Measurements from ENCODE around the gene GNRHR.

The GNRHR gene

GRCh38 chr4:67704843-67705242 lies 49.3 kb downstream of the GNRHR start:
- Histone ChIP-seq H3K36me3 (ENCODE audit: insufficient read depth, low read length) (no peaks in the 10 kb centered on the region), H3K27me3 (ENCODE audit: insufficient read depth, low read length) (no peaks in the 10 kb centered on the region), H2AFZ (ENCODE audit: low read depth, low read length) (no peak overlapping the region), H3K4me3 (ENCODE audit: low read length) (no peak overlapping the region), H3K9me3 (ENCODE audit: low read length) (no peaks in the 10 kb centered on the region), H3K4me1 (ENCODE audit: insufficient read depth, low read length) (peaks cover 9% of the 10 kb centered on the region)

DNA sequence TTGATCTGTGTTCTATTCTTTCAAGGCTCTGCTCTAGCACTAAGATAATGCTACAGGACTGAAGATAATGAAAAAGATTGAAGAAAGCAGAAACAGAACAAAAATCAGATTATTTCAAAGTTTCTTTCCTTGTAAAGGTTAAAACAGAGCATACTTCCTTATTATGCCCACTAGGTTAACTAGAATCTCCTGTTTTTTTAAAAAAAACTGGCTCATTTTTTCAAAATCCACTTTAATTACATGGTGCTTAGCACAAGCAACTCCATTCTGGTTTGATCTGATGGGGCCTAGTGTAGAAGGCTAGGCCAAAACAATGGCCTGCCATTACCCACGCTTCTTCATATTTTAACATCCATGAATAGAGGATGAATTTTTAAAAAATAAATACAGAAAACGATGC lies 52.0 kb downstream of the GNRHR start:
- peak overlapping the region; percentile 98 for H3K4me3 ChIP-seq (ENCODE audit: low read length)
- H3K36me3 ChIP-seq (ENCODE audit: insufficient read depth, low read length): no peaks in the 10 kb centered on the region
- H2AFZ ChIP-seq (ENCODE audit: low read depth, low read length): peak overlapping the region; percentile 94
- peaks cover 11% of the 10 kb centered on the region for H3K4me1 ChIP-seq (ENCODE audit: insufficient read depth, low read length)
- no peaks in the 10 kb centered on the region for H3K27me3 ChIP-seq (ENCODE audit: insufficient read depth, low read length)
- H3K9me3 ChIP-seq (ENCODE audit: low read length): no peaks in the 10 kb centered on the region

GRCh38 chr4:67701517-67701850 lies 52.7 kb downstream of the GNRHR start:
- Histone ChIP-seq H2AFZ (ENCODE audit: low read depth, low read length) (peak overlapping the region; percentile 94), H3K36me3 (ENCODE audit: insufficient read depth, low read length) (no peaks in the 10 kb centered on the region), H3K27me3 (ENCODE audit: insufficient read depth, low read length) (no peaks in the 10 kb centered on the region), H3K4me3 (ENCODE audit: low read length) (peak overlapping the region; percentile 98), H3K4me1 (ENCODE audit: insufficient read depth, low read length) (peaks cover 11% of the 10 kb centered on the region), H3K9me3 (ENCODE audit: low read length) (no peaks in the 10 kb centered on the region)

DNA sequence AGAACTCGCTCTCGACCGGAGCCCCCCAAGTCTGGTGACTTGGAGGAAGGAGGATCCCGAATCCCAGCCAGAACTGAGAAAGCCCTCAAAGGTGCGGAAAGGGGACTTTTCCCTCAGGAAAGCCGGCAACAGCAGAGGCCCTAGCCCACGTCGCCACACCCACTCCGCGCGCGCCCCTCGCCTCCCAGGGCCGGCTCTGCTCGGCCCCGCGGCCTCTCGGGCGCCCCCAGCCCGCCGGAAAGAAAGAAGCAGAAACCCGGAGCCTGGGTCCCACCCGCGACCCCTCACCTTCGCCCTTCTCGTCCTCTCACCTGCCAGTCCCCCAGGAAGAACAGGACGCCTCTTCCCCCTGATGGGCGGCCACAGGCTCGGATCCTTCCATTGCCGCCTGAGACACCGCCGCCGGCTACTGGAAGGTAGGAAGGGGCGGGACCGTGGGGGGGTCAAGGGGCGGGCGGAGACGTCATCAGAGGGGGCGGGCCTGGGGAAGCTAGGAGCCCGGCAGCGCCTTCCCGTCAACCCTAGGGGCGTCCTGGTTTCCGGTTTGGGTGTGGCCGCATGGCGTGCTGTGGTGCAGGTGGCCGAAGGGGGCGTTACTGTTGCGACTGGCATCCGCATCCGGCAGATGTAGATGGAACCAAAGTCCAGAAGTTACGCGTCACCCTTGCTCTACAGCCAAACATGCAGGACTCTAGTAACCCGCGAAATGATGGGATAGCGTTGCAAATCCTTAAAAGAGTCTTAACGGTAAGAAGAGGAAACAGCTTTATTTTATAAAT lies 53.3 kb downstream of the GNRHR start, which contains the start of gene UBA6:
TSS of gene UBA6 (minus strand) at position 418 of the 779 bp plus-strand sequence. CDS start at position 382, 36 bp downstream.
- Histone ChIP-seq H3K9me3 (ENCODE audit: low read length) (no peaks in the 10 kb centered on the region), H2AFZ (ENCODE audit: low read depth, low read length) (peak within 1 kb of the TSS; percentile 94), H3K4me3 (ENCODE audit: low read length) (peak within 1 kb of the TSS; percentile 98), H3K36me3 (ENCODE audit: insufficient read depth, low read length) (no peaks in the 10 kb centered on the region), H3K4me1 (ENCODE audit: insufficient read depth, low read length) (peaks cover 11% of the 10 kb centered on the region), H3K27me3 (ENCODE audit: insufficient read depth, low read length) (no peaks in the 10 kb centered on the region)

DNA sequence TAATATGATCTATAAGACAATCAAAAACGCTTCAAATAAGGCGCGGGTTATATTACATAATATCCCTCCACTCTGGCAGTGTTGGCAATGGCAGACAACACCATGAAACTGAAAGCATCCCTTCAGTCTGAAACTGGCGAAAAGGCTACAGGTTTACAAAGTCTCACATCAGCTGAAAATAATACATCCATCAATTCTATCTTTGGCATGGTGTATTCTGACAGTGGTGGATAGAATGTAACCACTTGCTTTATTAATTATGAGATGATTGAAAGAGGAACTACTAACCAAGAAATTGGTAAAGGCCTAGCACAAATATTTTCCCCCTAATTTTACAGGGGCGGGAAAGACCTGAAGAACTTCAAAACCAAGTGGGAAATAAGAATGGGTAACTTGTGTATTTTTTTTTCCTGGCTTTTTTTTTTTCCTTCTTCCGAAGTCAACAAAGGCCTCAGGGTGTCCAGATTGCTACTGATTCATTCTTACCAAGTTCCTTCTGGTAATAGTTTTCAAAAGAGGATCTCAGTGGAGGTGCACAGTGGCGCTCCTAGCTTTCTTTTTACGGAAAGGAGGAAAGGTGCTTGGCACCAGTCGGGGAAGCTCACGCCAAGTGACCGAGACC lies 54.0 kb downstream of the GNRHR start:
- Histone ChIP-seq H3K9me3 (ENCODE audit: low read length) (no peaks in the 10 kb centered on the region), H3K4me3 (ENCODE audit: low read length) (peak overlapping the region; percentile 98), H3K36me3 (ENCODE audit: insufficient read depth, low read length) (no peaks in the 10 kb centered on the region), H3K4me1 (ENCODE audit: insufficient read depth, low read length) (peaks cover 11% of the 10 kb centered on the region), H2AFZ (ENCODE audit: low read depth, low read length) (peak overlapping the region; percentile 94), H3K27me3 (ENCODE audit: insufficient read depth, low read length) (no peaks in the 10 kb centered on the region)

DNA sequence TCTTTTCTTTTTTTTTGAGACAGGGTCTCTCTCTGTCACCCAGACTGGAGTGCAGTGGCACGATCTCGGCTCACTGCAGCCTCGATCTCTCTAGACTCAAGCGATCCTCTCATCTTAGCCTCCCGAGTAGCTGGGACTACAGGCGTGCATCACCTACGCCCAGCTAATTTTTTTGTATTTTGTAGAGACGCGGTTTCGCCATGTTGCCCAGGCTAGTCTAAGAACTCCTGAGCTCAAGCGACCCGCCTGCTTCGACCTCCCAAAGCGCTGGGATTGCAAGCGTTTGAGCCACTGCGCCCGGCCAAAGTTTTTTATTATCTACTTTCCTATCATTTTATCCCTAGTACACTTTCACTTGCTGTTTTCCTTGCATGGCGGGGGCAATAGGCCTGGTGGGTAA lies 54.6 kb downstream of the GNRHR start:
- Histone ChIP-seq H3K4me3 (ENCODE audit: low read length) (peak overlapping the region; percentile 98), H2AFZ (ENCODE audit: low read depth, low read length) (no peak overlapping the region), H3K9me3 (ENCODE audit: low read length) (no peaks in the 10 kb centered on the region), H3K27me3 (ENCODE audit: insufficient read depth, low read length) (no peaks in the 10 kb centered on the region), H3K36me3 (ENCODE audit: insufficient read depth, low read length) (no peaks in the 10 kb centered on the region), H3K4me1 (ENCODE audit: insufficient read depth, low read length) (peaks cover 11% of the 10 kb centered on the region)

- H3K27me3 ChIP-seq (ENCODE audit: insufficient read depth, low read length): no peaks in the 10 kb centered on the region
- no peaks in the 10 kb centered on the region for H3K9me3 ChIP-seq (ENCODE audit: low read length)
- H2AFZ ChIP-seq (ENCODE audit: low read depth, low read length): no peak overlapping the region
- no peaks in the 10 kb centered on the region for H3K36me3 ChIP-seq (ENCODE audit: insufficient read depth, low read length)
- H3K4me1 ChIP-seq (ENCODE audit: insufficient read depth, low read length): peaks cover 11% of the 10 kb centered on the region
- H3K4me3 ChIP-seq (ENCODE audit: low read length): no peak overlapping the region
Observed at GRCh38 chr4:67697860-67698687, 56.1 kb downstream of the GNRHR start.

GRCh38 chr4:67696061-67696460 lies 58.1 kb downstream of the GNRHR start:
- no peaks in the 10 kb centered on the region for H3K27me3 ChIP-seq (ENCODE audit: insufficient read depth, low read length)
- H3K9me3 ChIP-seq (ENCODE audit: low read length): peaks cover 3% of the 10 kb centered on the region
- H3K36me3 ChIP-seq (ENCODE audit: insufficient read depth, low read length): peaks cover 17% of the 10 kb centered on the region
- H3K4me3 ChIP-seq (ENCODE audit: low read length): no peak overlapping the region
- H3K4me1 ChIP-seq (ENCODE audit: insufficient read depth, low read length): peaks cover 4% of the 10 kb centered on the region
- H2AFZ ChIP-seq (ENCODE audit: low read depth, low read length): no peak overlapping the region

DNA sequence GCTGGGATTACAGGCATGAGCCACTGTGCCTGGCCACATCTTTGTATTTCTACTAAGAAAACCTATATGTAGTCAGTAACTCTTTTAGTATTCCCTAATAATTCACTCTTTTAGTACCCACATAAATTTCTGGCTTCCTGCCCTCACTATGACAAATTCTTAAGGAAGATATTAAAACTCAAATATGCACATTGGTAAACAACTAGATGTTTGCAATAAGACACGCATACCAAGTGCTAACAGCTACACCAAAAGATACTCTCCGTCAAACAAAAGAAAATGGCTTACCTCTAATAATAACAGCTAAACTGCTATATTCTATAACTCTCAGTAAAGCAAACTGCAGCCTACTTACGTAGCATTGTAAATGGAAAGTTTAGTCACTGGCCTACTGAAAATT lies 59.5 kb downstream of the GNRHR start:
- Histone ChIP-seq H3K27me3 (ENCODE audit: insufficient read depth, low read length) (no peaks in the 10 kb centered on the region), H2AFZ (ENCODE audit: low read depth, low read length) (no peak overlapping the region), H3K4me1 (ENCODE audit: insufficient read depth, low read length) (peaks cover under 1% of the 10 kb centered on the region), H3K36me3 (ENCODE audit: insufficient read depth, low read length) (peaks cover 17% of the 10 kb centered on the region), H3K4me3 (ENCODE audit: low read length) (no peak overlapping the region), H3K9me3 (ENCODE audit: low read length) (peaks cover 3% of the 10 kb centered on the region)

DNA sequence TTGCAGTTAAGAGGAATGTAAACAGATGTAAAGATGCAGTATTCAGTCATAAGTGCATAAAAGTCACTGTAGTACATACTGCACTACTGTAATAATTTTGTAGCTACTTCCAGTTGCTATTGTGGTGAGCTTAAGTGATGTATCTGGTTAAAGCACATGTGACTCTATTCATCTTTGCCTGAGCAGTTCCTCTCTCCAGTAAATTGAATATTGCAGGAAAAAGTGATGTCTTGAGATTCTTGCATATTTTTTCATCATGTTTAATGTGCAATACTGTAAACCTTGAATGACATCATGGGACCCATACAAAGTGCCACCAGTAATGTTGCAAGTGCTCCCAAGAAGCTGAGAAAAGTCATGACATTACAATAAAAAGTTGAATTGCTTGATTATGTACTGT lies 62.9 kb downstream of the GNRHR start:
- H3K27me3 ChIP-seq (ENCODE audit: insufficient read depth, low read length): no peaks in the 10 kb centered on the region
- H3K4me3 ChIP-seq (ENCODE audit: low read length): no peak overlapping the region
- H3K9me3 ChIP-seq (ENCODE audit: low read length): peaks cover 3% of the 10 kb centered on the region
- peaks cover 22% of the 10 kb centered on the region for H3K36me3 ChIP-seq (ENCODE audit: insufficient read depth, low read length)
- no peak overlapping the region for H2AFZ ChIP-seq (ENCODE audit: low read depth, low read length)
- no peaks in the 10 kb centered on the region for H3K4me1 ChIP-seq (ENCODE audit: insufficient read depth, low read length)
